NCI-H82 (cell line): ENCODE measurements around the gene CTSG.
A peak's percentile ranks its signal among the peaks of the same experiment; 100 is the strongest.
"Not testable (repeated sequence)": the region's sequence is repeated elsewhere in the genome, so short reads cannot be mapped to it uniquely, and the experiment has no call there.

Experiments used
- DNase-seq: peaks from one replicate; lab custom pipeline; 2025; lab: John Stamatoyannopoulos, UW

Gene CTSG

DNA sequence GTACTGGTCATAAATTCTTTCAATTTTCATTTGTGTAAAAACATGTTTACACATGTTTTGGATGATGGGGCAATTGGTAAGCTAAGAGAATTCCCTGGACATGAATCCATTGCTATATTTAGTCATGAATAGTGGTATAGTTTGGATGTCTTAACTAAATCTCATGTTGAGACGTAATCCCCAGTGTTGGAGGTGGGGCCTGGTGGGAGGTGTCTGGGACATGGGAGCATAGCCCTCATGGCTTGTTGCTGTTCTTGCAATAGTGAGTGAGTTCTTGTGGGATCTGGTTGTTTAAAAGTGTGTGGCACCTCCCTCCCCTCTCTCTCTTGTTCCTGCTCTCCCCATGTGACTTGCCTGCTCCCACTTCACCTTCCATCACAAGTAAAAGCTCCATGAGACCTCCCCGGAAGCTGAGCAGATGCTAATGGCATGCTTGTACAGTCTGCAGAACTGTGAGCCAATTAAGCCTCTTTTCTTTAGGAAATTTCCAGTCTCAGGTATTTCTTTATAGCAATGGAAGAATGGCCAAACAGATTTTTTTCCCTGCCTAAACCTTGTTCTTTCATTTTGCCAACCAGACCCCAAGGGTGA is 33.6 kb downstream of the CTSG start:
- DNase-seq, result peak; percentile 12

DNA sequence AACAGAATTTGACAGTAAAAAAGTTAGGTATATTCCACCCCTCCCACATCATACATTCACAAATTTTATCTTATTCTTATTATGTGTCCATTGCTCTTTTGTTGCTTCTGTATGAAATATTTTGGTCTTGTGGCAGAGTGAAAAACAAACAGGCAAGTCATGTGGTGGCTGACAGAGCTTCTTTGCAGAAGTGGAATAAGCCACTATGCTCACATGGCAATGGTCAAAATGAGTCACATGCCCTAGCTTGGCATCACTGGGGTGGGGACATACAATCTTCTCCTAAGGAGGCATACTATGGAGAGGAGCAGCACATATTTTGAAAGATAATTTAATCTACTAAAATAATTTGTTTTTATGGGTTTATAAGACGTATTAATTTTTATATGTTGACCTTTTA is 40.3 kb downstream of the CTSG start:
- no peak for DNase-seq

DNA sequence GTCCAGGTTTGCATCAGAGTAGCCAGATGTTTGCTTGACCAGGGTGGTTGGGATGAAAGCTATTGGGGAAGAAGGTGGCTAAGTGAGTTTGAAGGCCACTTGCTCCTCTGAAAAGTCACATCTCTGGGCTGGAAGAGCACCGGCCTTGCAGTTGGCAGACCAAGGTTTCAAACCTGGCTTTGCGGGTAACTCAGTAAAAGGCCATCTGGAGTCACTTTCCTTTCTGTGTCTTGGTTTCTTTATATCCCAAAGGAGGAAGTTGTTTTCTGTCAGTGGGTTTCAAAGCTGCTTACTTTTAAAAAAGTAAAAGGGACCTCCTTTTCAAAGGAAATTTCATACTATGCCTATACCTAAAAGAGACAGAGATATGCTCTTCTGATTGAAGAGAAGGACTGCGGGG is 41.8 kb downstream of the CTSG start:
- DNase-seq, result no peak

DNA sequence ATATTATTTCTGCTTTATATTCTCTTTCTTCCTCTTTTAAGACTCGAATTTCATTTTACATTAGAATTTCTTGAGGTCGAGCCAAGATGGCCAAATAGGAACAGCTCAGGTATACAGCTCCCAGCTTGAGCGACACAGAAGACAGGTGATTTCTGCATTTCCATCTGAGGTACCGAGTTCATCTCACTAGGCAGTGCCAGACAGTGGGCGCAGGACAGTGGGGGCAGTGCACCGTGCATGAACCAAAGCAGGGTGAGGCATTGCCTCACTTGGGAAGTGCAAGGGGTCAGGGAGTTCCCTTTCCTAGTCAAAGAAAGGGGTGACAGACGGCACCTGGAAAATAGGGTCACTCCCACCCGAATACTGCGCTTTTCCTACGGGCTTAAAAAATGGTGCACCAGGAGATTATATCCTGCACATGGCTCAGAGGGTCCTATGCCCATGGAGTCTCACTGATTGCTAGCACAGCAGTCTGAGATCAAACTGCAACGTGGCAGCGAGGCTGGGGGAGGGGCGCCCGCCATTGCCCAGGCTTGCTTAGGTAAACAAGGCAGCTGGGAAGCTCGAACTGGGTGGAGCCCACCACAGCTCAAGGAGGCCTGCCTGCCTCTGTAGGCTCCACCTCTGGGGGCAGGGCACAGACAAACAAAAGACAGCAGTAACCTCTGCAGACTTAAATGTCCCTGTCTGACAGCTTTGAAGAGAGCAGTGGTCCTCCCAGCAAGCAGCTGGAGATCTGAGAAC is 50.0 kb downstream of the CTSG start:
- not testable (repeated sequence) for DNase-seq
